Measurements from ENCODE around the gene PNRC2. TPM values are rescaled to one million over a fixed set of nuclear protein-coding genes. Genes with fewer than 3 reads are reported as not detected.
"Not testable (repeated sequence)": the region's sequence is repeated elsewhere in the genome, so short reads cannot be mapped to it uniquely, and the experiment has no call there.

Gene PNRC2
- total and polyA plus RNA-seq, 12 donors, result 57.6 to 187 (median 136) TPM

GRCh38 chr1:23980728-23981070 lies 21.1 kb downstream of the PNRC2 start:
- Histone ChIP-seq H3K9me3 (replicated peaks in 1 of 3) (no peaks in the 10 kb centered on the region), H3K4me3 (peak overlapping the region in 2 of 4 donors; percentile 9 to 97), H3K27ac (peak overlapping the region in 4 of 5 donors; percentile 91 to 99 (median 98)), H3K4me1 (replicated peaks in 1 of 2) (peaks cover 38 to 44% of the 10 kb centered on the region in 2 donors), H3K36me3 (replicated peaks in 1 of 2) (no peaks in the 10 kb centered on the region), H3K27me3 (no peaks in the 10 kb centered on the region)
- 32 to 49% (median 40%) methylated on average over 6 of the region's 6 CpGs for WGBS, 4 donors
- peak in 4 of 7 donors; percentile 24 to 62 (median 42) for DNase-seq
- TF ChIP-seq POLR2A (IDR thresholded peaks at IDR 0.05), result no peak
- TF ChIP-seq CTCF (IDR thresholded peaks at IDR 0.05), result no peak
- intact Hi-C loops (cut with DNase I), result no loop called here

GRCh38 chr1:23984417-23985186 lies 25.0 kb downstream of the PNRC2 start:
- Histone ChIP-seq H3K9me3 (replicated peaks in 1 of 3) (no peaks in the 10 kb centered on the region), H3K4me3 (no peak overlapping the region), H3K27me3 (no peaks in the 10 kb centered on the region), H3K27ac (peak overlapping the region in 1 of 5 donors; percentile 55), H3K36me3 (replicated peaks in 1 of 2) (no peaks in the 10 kb centered on the region), H3K4me1 (replicated peaks in 1 of 2) (peaks cover 8 to 13% of the 10 kb centered on the region in 2 donors)
- 52 to 73% (median 66%) methylated on average over 5 of the region's 5 CpGs for WGBS, 4 donors
- TF ChIP-seq POLR2A (IDR thresholded peaks at IDR 0.05) (no peak), CTCF (IDR thresholded peaks at IDR 0.05) (no peak)
- peak in 1 of 7 donors; percentile 30 for DNase-seq
- intact Hi-C loops (cut with DNase I), result no loop called here

GRCh38 chr1:23987038-23987437 lies 27.4 kb downstream of the PNRC2 start:
- H3K27me3 ChIP-seq; H3K27ac ChIP-seq; intact Hi-C loops (cut with DNase I); H3K4me3 ChIP-seq; DNase-seq; H3K9me3 ChIP-seq (replicated peaks in 1 of 3); H3K36me3 ChIP-seq (replicated peaks in 1 of 2); H3K4me1 ChIP-seq (replicated peaks in 1 of 2): not testable (repeated sequence)
- 90 to 97% (median 95%) methylated on average over 5 to 20 of the region's 23 CpGs for WGBS, 4 donors

- Histone ChIP-seq H3K27me3 (no peaks in the 10 kb centered on the region), H3K27ac (no peak overlapping the region), H3K9me3 (replicated peaks in 1 of 3) (no peaks in the 10 kb centered on the region), H3K4me3 (no peak overlapping the region), H3K4me1 (replicated peaks in 1 of 2) (peaks cover 7 to 8% of the 10 kb centered on the region in 2 donors), H3K36me3 (replicated peaks in 1 of 2) (no peaks in the 10 kb centered on the region)
- TF ChIP-seq CTCF (IDR thresholded peaks at IDR 0.05) (no peak), POLR2A (IDR thresholded peaks at IDR 0.05) (no peak)
- WGBS, 4 donors, result 70 to 85% (median 79%) methylated on average over 3 of the region's 3 CpGs
- intact Hi-C loops (cut with DNase I), result no loop called here
- DNase-seq, result no peak
Measured at GRCh38 chr1:23989263-23989662, 29.6 kb downstream of the PNRC2 start.

- H3K36me3 ChIP-seq (replicated peaks in 1 of 2); intact Hi-C loops (cut with DNase I); H3K4me3 ChIP-seq; H3K27ac ChIP-seq; H3K9me3 ChIP-seq (replicated peaks in 1 of 3); H3K4me1 ChIP-seq (replicated peaks in 1 of 2); H3K27me3 ChIP-seq; DNase-seq: not testable (repeated sequence)
- 86 to 88% (median 86%) methylated on average over 13 of the region's 13 CpGs for WGBS, 4 donors
Measured at GRCh38 chr1:23992011-23992410, 32.4 kb downstream of the PNRC2 start.
